ENCODE results near the gene BPI. TPM values are rescaled to one million over a fixed set of nuclear protein-coding genes. Genes with fewer than 3 reads are reported as not detected.
"Not testable (repeated sequence)": the region's sequence is repeated elsewhere in the genome, so short reads cannot be mapped to it uniquely, and the experiment has no call there.

Gene BPI
- total and polyA plus RNA-seq, 11 donors: 0.18 to 2.9 (median 0.32) TPM; not detected in 7

DNA sequence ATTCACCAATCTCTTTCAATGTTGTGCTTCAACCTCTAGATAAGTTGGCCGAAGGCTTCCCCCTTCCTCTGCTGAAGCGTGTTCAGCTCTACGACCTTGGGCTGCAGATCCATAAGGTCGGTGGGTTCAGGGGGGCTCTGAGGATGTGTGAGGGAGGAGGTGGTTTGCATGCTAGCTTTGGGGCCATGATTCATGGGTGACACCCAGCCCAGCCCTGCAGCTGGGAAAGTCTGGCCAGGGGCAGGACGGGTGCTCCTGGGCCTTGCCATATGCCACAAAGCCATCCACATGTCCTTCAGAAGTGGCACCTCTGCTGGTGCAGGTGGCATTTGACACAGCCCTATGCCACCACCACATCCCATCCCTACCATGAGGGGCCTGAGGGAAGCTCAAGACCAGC is 69.9 kb downstream of the BPI start:
- H3K4me3 ChIP-seq: no peak overlapping the region
- DNase-seq (no peak), ATAC-seq (no peak)
- H3K27ac ChIP-seq: peak overlapping the region in 1 of 12 donors; percentile 3
- 76 to 89% (median 82%) methylated on average over 4 to 5 of the region's 5 CpGs for WGBS, 4 donors
- no peaks in the 10 kb centered on the region for H3K9me3 ChIP-seq
- H3K4me1 ChIP-seq: peaks cover 0 to 13% (median 0%) of the 10 kb centered on the region in 12 donors
- TF ChIP-seq, protein P1, sequence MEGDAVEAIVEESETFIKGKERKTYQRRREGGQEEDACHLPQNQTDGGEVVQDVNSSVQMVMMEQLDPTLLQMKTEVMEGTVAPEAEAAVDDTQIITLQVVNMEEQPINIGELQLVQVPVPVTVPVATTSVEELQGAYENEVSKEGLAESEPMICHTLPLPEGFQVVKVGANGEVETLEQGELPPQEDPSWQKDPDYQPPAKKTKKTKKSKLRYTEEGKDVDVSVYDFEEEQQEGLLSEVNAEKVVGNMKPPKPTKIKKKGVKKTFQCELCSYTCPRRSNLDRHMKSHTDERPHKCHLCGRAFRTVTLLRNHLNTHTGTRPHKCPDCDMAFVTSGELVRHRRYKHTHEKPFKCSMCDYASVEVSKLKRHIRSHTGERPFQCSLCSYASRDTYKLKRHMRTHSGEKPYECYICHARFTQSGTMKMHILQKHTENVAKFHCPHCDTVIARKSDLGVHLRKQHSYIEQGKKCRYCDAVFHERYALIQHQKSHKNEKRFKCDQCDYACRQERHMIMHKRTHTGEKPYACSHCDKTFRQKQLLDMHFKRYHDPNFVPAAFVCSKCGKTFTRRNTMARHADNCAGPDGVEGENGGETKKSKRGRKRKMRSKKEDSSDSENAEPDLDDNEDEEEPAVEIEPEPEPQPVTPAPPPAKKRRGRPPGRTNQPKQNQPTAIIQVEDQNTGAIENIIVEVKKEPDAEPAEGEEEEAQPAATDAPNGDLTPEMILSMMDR (IDR thresholded peaks at IDR 0.05): no peak
- no peak for TF ChIP-seq POLR2A (IDR thresholded peaks at IDR 0.05)
- H3K27me3 ChIP-seq: no peaks in the 10 kb centered on the region
- intact Hi-C loops (cut with DNase I): no loop called here
- no peaks in the 10 kb centered on the region for H3K36me3 ChIP-seq

DNA sequence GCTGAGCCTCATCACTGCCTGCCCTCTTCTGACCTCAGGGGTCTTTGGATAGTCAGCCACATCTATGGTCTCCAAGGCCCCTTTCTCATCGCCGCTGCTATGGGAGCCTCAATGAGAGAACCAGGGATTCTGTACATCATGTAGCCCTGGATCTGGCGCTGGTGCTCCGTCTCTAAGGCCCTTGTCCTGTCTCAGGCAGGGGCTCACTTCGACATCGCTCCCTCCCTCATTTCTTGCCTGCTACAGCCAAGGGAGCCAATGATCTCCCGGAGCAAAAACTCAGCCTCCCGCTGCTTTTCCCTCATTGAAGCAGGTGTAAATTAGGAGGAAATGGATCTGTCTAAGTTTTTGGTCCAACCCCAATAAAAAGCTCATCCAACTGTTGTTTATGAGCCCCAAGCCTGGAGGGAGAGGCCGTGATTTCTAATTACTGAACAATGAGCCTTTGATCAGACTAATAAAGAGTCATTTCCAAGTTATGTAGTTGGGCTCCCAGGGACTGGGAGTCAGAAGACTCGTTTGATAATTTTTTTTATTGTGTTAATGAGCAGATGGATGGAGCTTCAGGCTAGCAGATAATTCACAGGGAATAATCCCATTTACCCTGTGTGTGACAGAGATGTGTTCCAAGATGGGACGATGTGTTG is 73.2 kb downstream of the BPI start:
- TF ChIP-seq POLR2A (IDR thresholded peaks at IDR 0.05): no peak
- ATAC-seq: no peak
- Histone ChIP-seq H3K4me1 (peaks cover 0 to 13% (median 0%) of the 10 kb centered on the region in 12 donors), H3K4me3 (no peak overlapping the region), H3K36me3 (no peaks in the 10 kb centered on the region), H3K27ac (no peak overlapping the region), H3K9me3 (no peaks in the 10 kb centered on the region), H3K27me3 (no peaks in the 10 kb centered on the region)
- WGBS, 4 donors: 79 to 85% (median 83%) methylated on average over 11 of the region's 11 CpGs
- DNase-seq: no peak
- intact Hi-C loops (cut with DNase I): no loop called here

DNA sequence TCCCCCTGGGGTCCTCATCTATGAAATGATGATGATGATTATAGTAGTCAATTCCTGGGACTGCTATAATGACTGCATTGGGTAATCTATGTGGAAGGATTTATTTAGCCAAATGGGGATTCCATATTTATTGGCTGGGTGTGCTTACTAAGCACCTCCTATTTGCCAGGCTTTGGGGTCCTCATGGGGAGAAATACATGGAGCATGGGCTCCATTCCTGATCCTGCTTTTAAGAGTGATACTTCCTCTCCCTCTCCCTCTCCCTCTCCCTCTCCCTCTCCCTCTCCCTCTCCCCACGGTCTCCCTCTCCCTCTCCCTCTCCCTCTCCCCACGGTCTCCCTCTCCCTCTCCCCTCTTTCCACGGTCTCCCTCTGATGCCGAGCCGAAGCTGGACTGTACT is 73.9 kb downstream of the BPI start:
- WGBS, 4 donors: 86 to 95% (median 88%) methylated on average over 4 to 5 of the region's 5 CpGs; no CpG with 5 or more reads in 1 of the 4 donors
- H3K27me3 ChIP-seq; H3K9me3 ChIP-seq; H3K4me3 ChIP-seq; ATAC-seq; DNase-seq; H3K4me1 ChIP-seq; H3K27ac ChIP-seq; intact Hi-C loops (cut with DNase I); H3K36me3 ChIP-seq: not testable (repeated sequence)

DNA sequence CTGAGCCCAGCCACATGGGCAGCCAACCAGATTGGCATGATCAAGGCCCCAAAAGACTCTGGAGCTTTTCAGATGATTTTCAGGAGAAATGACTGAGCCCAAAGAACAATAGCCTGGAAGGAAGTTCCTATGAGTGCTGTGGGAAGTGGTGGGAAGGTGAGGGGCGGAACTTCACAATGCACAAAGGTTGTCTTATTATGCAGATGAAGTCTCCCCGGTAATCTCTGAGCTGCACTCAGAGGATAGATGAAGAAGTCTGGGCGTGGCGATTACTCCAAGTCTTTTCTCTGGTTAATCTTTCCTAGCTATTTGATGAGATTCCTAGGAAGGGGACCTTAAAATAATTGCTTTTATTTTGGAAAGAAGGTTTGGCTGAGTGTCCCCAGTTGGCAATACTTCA is 79.2 kb downstream of the BPI start:
- Histone ChIP-seq H3K27ac (no peak overlapping the region), H3K27me3 (no peaks in the 10 kb centered on the region), H3K9me3 (no peaks in the 10 kb centered on the region), H3K4me3 (no peak overlapping the region), H3K36me3 (no peaks in the 10 kb centered on the region), H3K4me1 (no peaks in the 10 kb centered on the region)
- DNase-seq (no peak), ATAC-seq (no peak)
- 73 to 85% (median 79%) methylated on average over 4 of the region's 4 CpGs for WGBS, 4 donors
- TF ChIP-seq POLR2A (IDR thresholded peaks at IDR 0.05): no peak
- TF ChIP-seq, protein P1 (IDR thresholded peaks at IDR 0.05): no peak
- intact Hi-C loops (cut with DNase I): no loop called here

DNA sequence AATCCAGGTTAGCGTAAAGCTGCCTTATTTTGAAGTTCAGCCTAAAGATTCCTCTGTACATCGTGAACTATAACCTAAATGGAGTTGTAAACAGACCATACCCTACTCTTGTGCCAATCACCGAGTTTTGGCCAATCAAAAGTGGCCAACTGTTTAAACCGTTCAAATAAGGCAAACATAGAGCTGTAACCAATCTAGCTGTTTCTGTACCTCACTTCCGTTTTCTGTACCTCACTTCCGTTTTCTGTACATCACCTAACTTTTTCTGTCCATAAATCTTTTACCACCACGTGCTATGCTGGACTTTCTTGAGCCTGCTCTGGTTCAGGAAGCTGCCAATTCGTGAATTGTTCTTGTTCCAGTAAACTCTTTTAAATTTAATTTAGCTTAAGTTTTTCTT is 82.0 kb downstream of the BPI start:
- H3K9me3 ChIP-seq: no peaks in the 10 kb centered on the region
- no peak for TF ChIP-seq POLR2A (IDR thresholded peaks at IDR 0.05)
- TF ChIP-seq, protein P1 (IDR thresholded peaks at IDR 0.05): no peak
- H3K27ac ChIP-seq: no peak overlapping the region
- WGBS, 4 donors: 81 to 87% (median 84%) methylated on average over 8 of the region's 8 CpGs
- H3K27me3 ChIP-seq: no peaks in the 10 kb centered on the region
- intact Hi-C loops (cut with DNase I): no loop called here
- no peaks in the 10 kb centered on the region for H3K36me3 ChIP-seq
- DNase-seq (no peak), ATAC-seq (no peak)
- H3K4me1 ChIP-seq: no peaks in the 10 kb centered on the region
- H3K4me3 ChIP-seq: no peak overlapping the region

Data from heart left ventricle (tissue), 16 donors.